HEK293 (cell line): ENCODE measurements around the gene CEP112.
"Not testable (repeated sequence)": the region's sequence is repeated elsewhere in the genome, so short reads cannot be mapped to it uniquely, and the experiment has no call there.

ENCODE experiments used
- CTCF ChIA-PET: fragments of 350-600 bp; formaldehyde crosslinking; extraction: SDS; loops from one replicate; lab custom pipeline; 2021; ENCODE audit warnings: antibody characterized with exemption; lab: Yijun Ruan, JAX
- POLR2A ChIA-PET: fragments of 300-600 bp; formaldehyde crosslinking; extraction: SDS; loops from one replicate; lab custom pipeline; 2020; ENCODE audit warnings: antibody characterized with exemption, inconsistent platforms; lab: Yijun Ruan, JAX
- H3K27ac ChIP-seq: fragments of 200-500 bp; sonication (Bioruptor generic); 2 replicates; pipeline ENCODE4 v1.5.1; 2014; ENCODE audit warnings: low read depth, low read length, control low read depth, inconsistent platforms; ENCODE audit errors: extremely low read depth
- H3K36me3 ChIP-seq, 2 experiments: fragments of 200-500 bp in 1 of 2; sonication (Bioruptor generic) in 1 of 2; 1 replicate in 1 of 2; 2 replicates in 1 of 2; pipeline ENCODE4 v1.5.1; 2014 to 2017; ENCODE audit warnings: inconsistent platforms in 2 of 2, low read length in 2 of 2; ENCODE audit not compliant: control insufficient read depth in 2 of 2, insufficient read depth in 1 of 2
- H3K4me1 ChIP-seq: fragments of 200-500 bp; sonication (Bioruptor generic); 2 replicates; pipeline ENCODE4 v1.5.1; 2014; ENCODE audit warnings: mild to moderate bottlenecking, low read length, inconsistent platforms; ENCODE audit not compliant: control insufficient read depth, insufficient read depth
- H3K4me3 ChIP-seq: 2 replicates; pipeline ENCODE4 v1.5.1; 2011; ENCODE audit warnings: low read depth, mild to moderate bottlenecking, control low read depth, low read length, moderate library complexity
- H3K9me3 ChIP-seq: fragments of 200-500 bp; sonication (Bioruptor generic); 2 replicates; pipeline ENCODE4 v1.5.1; 2014; ENCODE audit warnings: low read depth, low read length, inconsistent platforms; ENCODE audit not compliant: control insufficient read depth, insufficient read depth
- GLI4 ChIP-seq: fragments of 450-650 bp; formaldehyde crosslinking; IDR thresholded peaks from 2 replicates; pipeline ENCODE4 v1.5.1; 2016; ENCODE audit warnings: missing biosample characterization, missing genetic modification characterization
- GLIS2 ChIP-seq: fragments of 450-650 bp; formaldehyde crosslinking; IDR thresholded peaks from 2 replicates; pipeline ENCODE4 v1.5.1; 2016; ENCODE audit warnings: missing biosample characterization, missing genetic modification characterization
- HOXA7 ChIP-seq: sonication (generic); formaldehyde crosslinking; IDR thresholded peaks from 2 replicates; pipeline ENCODE4 v1.8.1; 2022; ENCODE audit warnings: missing genetic modification reagents, borderline replicate concordance
- KLF1 ChIP-seq: fragments of 450-650 bp; formaldehyde crosslinking; IDR thresholded peaks from 2 replicates; pipeline ENCODE4 v1.5.1; 2016; ENCODE audit warnings: missing biosample characterization, missing genetic modification characterization
- RBAK ChIP-seq: fragments of 450-650 bp; formaldehyde crosslinking; IDR thresholded peaks from 2 replicates; pipeline ENCODE4 v1.5.1; 2016; ENCODE audit warnings: missing biosample characterization, missing genetic modification characterization
- SP2 ChIP-seq: fragments of 450-650 bp; formaldehyde crosslinking; IDR thresholded peaks from 2 replicates; pipeline ENCODE4 v1.5.1; 2016; ENCODE audit warnings: missing biosample characterization, missing genetic modification characterization
- ZBTB48 ChIP-seq: fragments of 450-650 bp; formaldehyde crosslinking; IDR thresholded peaks from 2 replicates; pipeline ENCODE4 v1.5.1; 2016; ENCODE audit warnings: missing biosample characterization, missing genetic modification characterization
- ZNF132 ChIP-seq: fragments of 450-650 bp; formaldehyde crosslinking; IDR thresholded peaks from 2 replicates; pipeline ENCODE4 v1.5.1; 2017; ENCODE audit warnings: missing biosample characterization, missing genetic modification characterization, borderline replicate concordance
- ZNF155 ChIP-seq: fragments of 450-650 bp; formaldehyde crosslinking; IDR thresholded peaks from 2 replicates; pipeline ENCODE4 v1.5.1; 2016; ENCODE audit warnings: missing biosample characterization, missing genetic modification characterization
- ZNF174 ChIP-seq: fragments of 450-650 bp; formaldehyde crosslinking; IDR thresholded peaks from 2 replicates; pipeline ENCODE4 v1.5.0; 2017; ENCODE audit warnings: missing biosample characterization, mild to moderate bottlenecking, missing genetic modification characterization
- ZNF354C ChIP-seq: fragments of 450-650 bp; formaldehyde crosslinking; IDR thresholded peaks from 2 replicates; pipeline ENCODE4 v1.5.1; 2016; ENCODE audit warnings: missing biosample characterization, missing genetic modification characterization, low read depth, borderline replicate concordance
- ZNF529 ChIP-seq: fragments of 450-650 bp; formaldehyde crosslinking; IDR thresholded peaks from 2 replicates; pipeline ENCODE4 v1.5.1; 2017; ENCODE audit warnings: missing genetic modification characterization, missing biosample characterization; ENCODE audit not compliant: insufficient replicate concordance
- ZNF555 ChIP-seq: fragments of 450-650 bp; formaldehyde crosslinking; conservative IDR thresholded peaks from 2 replicates; pipeline ENCODE4 v1.5.1; 2017; ENCODE audit warnings: missing biosample characterization, mild to moderate bottlenecking, missing genetic modification characterization, inconsistent platforms
- ZNF560 ChIP-seq: fragments of 450-650 bp; formaldehyde crosslinking; IDR thresholded peaks from 2 replicates; pipeline ENCODE4 v1.5.1; 2017; ENCODE audit warnings: missing biosample characterization, missing genetic modification characterization, borderline replicate concordance
- ZNF585B ChIP-seq: fragments of 450-650 bp; formaldehyde crosslinking; IDR thresholded peaks from 2 replicates; pipeline ENCODE4 v1.5.1; 2016; ENCODE audit warnings: missing biosample characterization, missing genetic modification characterization
- ZNF639 ChIP-seq: fragments of 450-650 bp; formaldehyde crosslinking; IDR thresholded peaks from 2 replicates; pipeline ENCODE4 v1.5.1; 2016; ENCODE audit warnings: missing biosample characterization, missing genetic modification characterization
- ZNF670 ChIP-seq: fragments of 450-650 bp; formaldehyde crosslinking; IDR thresholded peaks from 2 replicates; pipeline ENCODE4 v1.5.1; 2016; ENCODE audit warnings: missing biosample characterization, missing genetic modification characterization, low read depth
- ZNF843 ChIP-seq: fragments of 450-650 bp; formaldehyde crosslinking; IDR thresholded peaks from 2 replicates; pipeline ENCODE4 v1.5.1; 2016; ENCODE audit warnings: missing biosample characterization, missing genetic modification characterization
- ZSCAN30 ChIP-seq: fragments of 450-650 bp; IDR thresholded peaks from 2 replicates; pipeline ENCODE4 v1.5.1; 2018; ENCODE audit warnings: missing biosample characterization, mild to moderate bottlenecking, missing genetic modification characterization, moderate library complexity
- ZSCAN4 ChIP-seq: fragments of 450-650 bp; formaldehyde crosslinking; IDR thresholded peaks from 2 replicates; pipeline ENCODE4 v1.5.1; 2017; ENCODE audit warnings: missing biosample characterization, missing genetic modification characterization

The CEP112 gene

GRCh38 chr17:65830356-65830755 lies 361.6 kb downstream of the CEP112 start:
- no peak overlapping the region for H3K27ac ChIP-seq
- no peak overlapping the region for H3K4me3 ChIP-seq
- no peaks in the 10 kb centered on the region for H3K4me1 ChIP-seq
- POLR2A ChIA-PET, result no interaction called here
- CTCF ChIA-PET, result no interaction called here
- no peaks in the 10 kb centered on the region for H3K36me3 ChIP-seq
- TF ChIP-seq ZNF174 (tag by site-specific recombination) (no peak), ZSCAN4 (tag by site-specific recombination) (no peak), GLIS2 (tag by site-specific recombination) (no peak), ZNF639 (tag by site-specific recombination) (no peak), ZNF132 (tag by site-specific recombination) (no peak), ZNF155 (tag by site-specific recombination) (no peak), GLI4 (tag by site-specific recombination) (no peak)
- H3K9me3 ChIP-seq, result no peaks in the 10 kb centered on the region

DNA sequence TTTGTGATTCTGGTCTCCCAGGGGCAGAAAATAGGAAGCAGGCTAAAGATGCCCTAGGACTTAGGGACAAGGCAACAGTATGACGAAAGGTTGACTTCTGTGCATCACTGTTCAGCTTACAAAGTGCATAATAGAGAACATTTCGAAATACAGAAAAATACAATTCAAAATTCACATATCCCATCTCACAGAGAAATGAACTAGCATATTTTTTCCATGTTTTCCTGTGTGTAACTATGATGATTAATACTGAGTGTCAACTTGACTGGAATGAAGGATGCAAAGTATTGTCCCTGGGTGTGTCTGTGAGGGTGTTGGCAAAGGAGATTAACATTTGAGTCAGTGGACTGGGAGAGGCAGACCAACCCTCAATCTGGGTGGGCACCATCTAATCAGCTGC lies 365.4 kb downstream of the CEP112 start:
- H3K27ac ChIP-seq, H3K9me3 ChIP-seq, CTCF ChIA-PET, POLR2A ChIA-PET, H3K36me3 ChIP-seq, H3K4me1 ChIP-seq, H3K4me3 ChIP-seq: not testable (repeated sequence)

- CTCF ChIA-PET, result interaction anchor here (1.4 kb wide), 1 partner anchor 531 kb away, joined by 3 read pairs; no protein-coding TSS in a partner anchor
- H3K36me3 ChIP-seq, result no peaks in the 10 kb centered on the region
- TF ChIP-seq ZNF354C (tag by site-specific recombination) (no peak), SP2 (tag by site-specific recombination) (no peak), ZSCAN30 (no peak)
Measured at GRCh38 chr17:65824901-65825300, 367.0 kb downstream of the CEP112 start.

DNA sequence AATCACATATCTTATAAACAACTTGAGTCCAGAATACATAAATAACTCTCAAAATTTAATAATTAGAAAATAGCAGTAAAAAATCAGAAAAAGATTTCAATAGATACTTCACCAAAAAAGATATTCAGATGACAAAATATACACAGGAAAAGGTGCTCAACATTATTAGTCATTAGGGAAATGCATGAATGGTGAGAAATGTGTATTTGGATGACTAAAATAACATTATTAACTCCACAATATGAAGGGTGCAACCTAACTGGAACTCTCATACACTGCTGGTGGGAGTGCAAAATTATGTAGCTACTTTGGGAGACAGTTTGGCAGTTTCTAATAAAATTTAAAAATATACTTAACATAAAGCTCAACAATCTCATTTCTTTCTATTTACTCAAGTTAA lies 368.2 kb downstream of the CEP112 start:
- POLR2A ChIA-PET, result no interaction called here
- Histone ChIP-seq H3K9me3 (no peaks in the 10 kb centered on the region), H3K4me3 (no peak overlapping the region), H3K36me3 (no peaks in the 10 kb centered on the region), H3K4me1 (no peaks in the 10 kb centered on the region), H3K27ac (no peak overlapping the region)
- TF ChIP-seq ZNF560 (tag by site-specific recombination) (no peak), ZNF585B (tag by site-specific recombination) (no peak), ZNF555 (no peak), ZNF670 (tag by site-specific recombination) (no peak), ZSCAN30 (no peak), RBAK (tag by site-specific recombination) (no peak), ZNF843 (no peak), HOXA7 (no peak), KLF1 (tag by site-specific recombination) (no peak), ZNF529 (no peak), ZBTB48 (tag by site-specific recombination) (no peak)
- CTCF ChIA-PET, result interaction anchor here (0.6 to 1.4 kb wide), 2 partner anchors 31 to 530 kb away, joined by 3 read pairs; no protein-coding TSS in a partner anchor

More at GRCh38 chr17:65824901-65825300, 367.0 kb downstream of the CEP112 start:
- no peak overlapping the region for H3K27ac ChIP-seq
- no peaks in the 10 kb centered on the region for H3K4me1 ChIP-seq
- POLR2A ChIA-PET, result no interaction called here
- H3K9me3 ChIP-seq, result no peaks in the 10 kb centered on the region
- no peak overlapping the region for H3K4me3 ChIP-seq
